GM12872 (cell line): Measurements from ENCODE around the gene PARN.

Experiments used
- CTCF ChIP-seq: IDR thresholded peaks from 3 replicates; pipeline ENCODE4 v1.5.1; 2011; ENCODE audit warnings: low read depth, mild to moderate bottlenecking, low read length, moderate library complexity; ENCODE audit not compliant: insufficient read depth

The PARN gene

GRCh38 chr16:14476183-14476582 lies 153.9 kb downstream of the PARN start:
- TF ChIP-seq CTCF = no peak

GRCh38 chr16:14475370-14476139 lies 154.5 kb downstream of the PARN start:
- no peak for TF ChIP-seq CTCF

- no peak for TF ChIP-seq CTCF
These were observed 156.6 kb downstream of the PARN start for GRCh38 chr16:14473488-14473887.

- no peak for TF ChIP-seq CTCF
These were observed 157.7 kb downstream of the PARN start for GRCh38 chr16:14472357-14472756.

- no peak for TF ChIP-seq CTCF
These were observed 159.3 kb downstream of the PARN start for GRCh38 chr16:14470788-14471187.

DNA sequence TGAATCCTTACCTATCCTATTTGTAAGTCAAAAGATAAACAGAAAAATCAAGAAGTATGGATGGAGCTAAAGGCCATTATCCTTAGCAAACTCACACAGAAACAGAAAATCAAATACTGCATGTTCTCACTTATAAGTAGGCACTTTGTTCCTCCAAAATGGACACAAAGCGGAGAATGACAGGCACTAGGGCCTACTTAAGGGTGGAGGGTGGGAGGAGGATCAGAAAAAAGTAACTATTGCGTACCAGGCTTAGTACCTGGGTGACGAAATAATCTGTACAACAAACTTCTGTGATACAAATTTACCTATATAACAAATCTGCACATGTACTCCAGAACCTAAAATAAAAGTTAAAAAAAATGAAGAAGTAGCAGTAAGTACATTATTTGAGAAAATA lies 164.3 kb downstream of the PARN start:
- no peak for TF ChIP-seq CTCF

- TF ChIP-seq CTCF = no peak
These were observed 165.3 kb downstream of the PARN start for GRCh38 chr16:14464796-14465195.
